ENCODE results near the gene ZFPL1. TPM values are rescaled to one million over a fixed set of nuclear protein-coding genes. Genes with fewer than 3 reads are reported as not detected.

The ZFPL1 gene
- total RNA-seq, 1 donor: 17.6 TPM

DNA sequence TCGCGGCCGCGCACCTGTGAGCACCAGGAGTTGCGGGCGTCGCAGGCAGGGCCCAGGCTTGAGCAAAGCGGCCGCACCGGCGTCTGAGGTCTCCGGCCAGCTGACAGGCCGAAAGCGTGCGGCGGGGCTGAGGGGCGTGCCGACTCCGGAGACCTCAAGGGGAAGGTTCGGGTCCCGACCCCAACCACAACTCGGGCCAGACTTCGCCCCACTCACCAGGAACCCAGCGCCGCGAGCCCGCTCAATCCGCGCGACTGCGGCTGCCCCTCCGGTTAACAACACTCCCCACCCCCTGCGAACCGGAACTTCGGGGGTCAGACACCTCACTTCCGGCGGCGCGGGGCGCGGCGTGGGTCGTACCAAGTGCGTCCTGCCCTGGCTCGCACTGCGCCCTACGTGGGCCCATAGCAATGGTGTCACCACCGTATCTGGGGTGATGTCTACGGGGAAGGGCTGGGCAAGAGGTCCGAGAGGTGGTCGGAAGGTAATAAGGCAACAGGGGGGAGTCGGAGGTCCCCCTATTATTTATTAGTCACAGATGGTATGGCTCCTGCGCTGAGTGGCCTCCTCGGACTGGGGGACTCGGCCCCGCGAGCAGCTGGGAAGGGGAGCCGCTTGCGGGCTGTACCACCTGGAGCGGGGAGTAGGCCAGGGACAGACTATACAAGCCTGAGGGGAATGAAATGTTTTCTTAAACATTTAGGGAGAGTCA is 50.4 kb downstream of the ZFPL1 start, which contains the start of gene SYVN1:
Gene SYVN1 (minus strand): TSS at position 280 of the 712 bp plus-strand sequence. CDS start 918 bp downstream, outside the sequence.
- Histone ChIP-seq H3K4me3 (ENCODE audit: low read length) (peak within 1 kb of the TSS; percentile 71), H3K27me3 (ENCODE audit: insufficient read depth, low read length) (no peaks in the 10 kb centered on the region), H3K9me3 (ENCODE audit: low read depth, low read length) (no peaks in the 10 kb centered on the region), H3K4me1 (ENCODE audit: insufficient read depth, low read length) (peaks cover 48% of the 10 kb centered on the region)

DNA sequence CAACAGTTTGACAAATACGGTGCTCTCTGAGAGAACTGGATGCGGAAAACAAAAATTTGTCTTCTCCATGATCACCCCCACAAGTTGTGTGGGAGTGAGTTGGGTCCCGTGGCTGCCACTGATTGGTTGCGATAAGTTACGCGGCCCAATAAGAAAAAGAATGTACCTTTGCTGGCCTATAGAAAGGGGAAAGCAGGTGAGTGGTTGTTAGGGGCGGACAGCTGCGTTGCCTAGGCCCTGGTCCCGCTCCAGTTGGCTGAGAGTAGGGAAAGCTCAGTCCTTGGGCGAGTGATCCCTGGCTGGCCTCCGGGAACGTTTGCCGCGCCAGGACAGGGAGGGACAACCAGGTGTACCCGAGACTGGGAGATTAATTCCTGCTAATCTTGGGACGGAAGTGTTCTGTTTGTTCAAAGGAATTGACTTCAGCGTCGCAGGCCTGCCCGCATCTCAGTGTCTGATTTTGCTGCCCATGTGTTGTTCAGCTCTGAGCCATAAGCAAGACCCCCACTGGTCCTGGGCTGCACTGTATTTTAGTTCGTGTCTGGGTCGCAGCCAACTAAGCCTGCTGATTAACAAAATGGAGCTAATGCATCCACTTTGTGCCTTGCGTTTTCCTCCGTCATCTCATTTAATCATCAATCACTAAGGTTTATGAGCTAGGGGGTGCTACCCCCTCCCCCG is 51.1 kb downstream of the ZFPL1 start:
- Histone ChIP-seq H3K4me1 (ENCODE audit: insufficient read depth, low read length) (peaks cover 48% of the 10 kb centered on the region), H3K27me3 (ENCODE audit: insufficient read depth, low read length) (no peaks in the 10 kb centered on the region), H3K4me3 (ENCODE audit: low read length) (peak overlapping the region; percentile 71), H3K9me3 (ENCODE audit: low read depth, low read length) (no peaks in the 10 kb centered on the region)

DNA sequence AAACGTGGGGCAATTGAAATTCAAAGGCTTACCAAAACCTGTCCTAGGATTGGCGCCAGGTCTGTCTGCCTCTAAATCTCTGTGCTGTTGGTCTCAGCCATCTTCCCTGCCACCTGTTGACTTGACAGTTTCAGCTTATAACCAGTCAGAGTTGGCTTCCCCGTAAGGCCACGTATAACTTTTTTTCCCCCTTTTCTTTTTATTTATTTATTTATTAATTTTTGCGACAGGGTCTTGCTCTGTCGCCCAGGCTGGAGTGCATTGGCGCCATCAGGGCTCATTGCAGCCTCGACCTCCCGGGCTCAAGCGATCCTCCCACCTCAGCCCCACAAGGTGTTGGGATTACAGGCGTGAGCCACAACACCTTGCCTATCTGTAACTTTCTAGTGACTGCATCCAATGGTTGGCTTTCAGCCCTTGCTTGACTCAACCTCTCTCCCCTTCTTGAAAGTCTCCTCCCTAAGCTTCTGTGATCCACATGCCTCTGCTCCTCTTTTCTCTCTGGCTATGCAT is 51.7 kb downstream of the ZFPL1 start:
- H3K4me1 ChIP-seq (ENCODE audit: insufficient read depth, low read length): peaks cover 47% of the 10 kb centered on the region
- H3K4me3 ChIP-seq (ENCODE audit: low read length): peak overlapping the region; percentile 71
- no peaks in the 10 kb centered on the region for H3K9me3 ChIP-seq (ENCODE audit: low read depth, low read length)
- no peaks in the 10 kb centered on the region for H3K27me3 ChIP-seq (ENCODE audit: insufficient read depth, low read length)

DNA sequence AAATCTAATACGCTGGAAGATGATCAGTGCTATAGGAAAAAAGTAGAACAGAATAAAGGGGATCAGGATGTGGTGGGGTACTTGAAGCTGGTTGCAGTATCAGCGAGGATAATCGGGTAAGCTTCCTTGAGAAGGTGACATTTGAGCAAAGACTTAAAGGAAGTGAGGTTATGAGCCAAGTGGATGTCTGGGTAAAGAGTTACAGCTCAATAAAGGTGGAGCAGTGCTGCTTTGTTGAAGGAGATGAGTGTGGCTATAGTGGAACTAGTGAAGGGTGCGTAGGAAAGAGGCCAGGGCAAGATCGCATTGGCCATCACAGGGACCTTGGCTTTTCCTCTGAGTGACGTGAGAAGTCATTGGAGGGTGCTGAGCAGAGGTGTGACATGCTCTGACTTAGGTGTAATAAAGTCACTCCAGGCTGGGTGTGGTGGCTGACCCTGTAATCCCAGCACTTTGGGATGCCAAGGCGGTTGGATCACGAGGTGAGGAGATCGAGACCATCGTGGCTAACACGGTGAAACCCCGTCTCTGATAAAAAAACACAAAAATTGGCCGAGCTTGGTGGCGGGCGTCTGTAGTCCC is 52.6 kb downstream of the ZFPL1 start:
- peaks cover 39% of the 10 kb centered on the region for H3K4me1 ChIP-seq (ENCODE audit: insufficient read depth, low read length)
- no peak overlapping the region for H3K4me3 ChIP-seq (ENCODE audit: low read length)
- no peaks in the 10 kb centered on the region for H3K9me3 ChIP-seq (ENCODE audit: low read depth, low read length)
- H3K27me3 ChIP-seq (ENCODE audit: insufficient read depth, low read length): no peaks in the 10 kb centered on the region

Other genes with a start within 250 kb of the ZFPL1 start
- 1.7 TPM for gene CDC42BPG, start 239.6 kb upstream of the ZFPL1 start, total RNA-seq
- gene EHD1, start 205.6 kb upstream of the ZFPL1 start, total RNA-seq: 183 TPM
- gene ATG2A, start 167.0 kb upstream of the ZFPL1 start, total RNA-seq: 80.2 TPM
- gene PPP2R5B, start 159.5 kb upstream of the ZFPL1 start, total RNA-seq: 5.8 TPM
- gene GPHA2, start 148.3 kb upstream of the ZFPL1 start, total RNA-seq: not detected
- gene MAJIN, start 112.1 kb upstream of the ZFPL1 start, total RNA-seq: not detected
- gene BATF2, start 87.3 kb upstream of the ZFPL1 start, total RNA-seq: not detected
- 14.2 TPM for gene ARL2, start 70.1 kb upstream of the ZFPL1 start, total RNA-seq
- 12.9 TPM for gene SNX15, start 56.8 kb upstream of the ZFPL1 start, total RNA-seq
- gene SAC3D1, start 43.0 kb upstream of the ZFPL1 start, total RNA-seq: 0.52 TPM
- 6.6 TPM for gene NAALADL1, start 25.7 kb upstream of the ZFPL1 start, total RNA-seq
- not detected for gene CDCA5, start 182 bp upstream of the ZFPL1 start, total RNA-seq
- gene VPS51, start 12.0 kb downstream of the ZFPL1 start, total RNA-seq: 397 TPM
- 9.1 TPM for gene TM7SF2, start 27.6 kb downstream of the ZFPL1 start, total RNA-seq
- gene ZNHIT2, start 33.5 kb downstream of the ZFPL1 start, total RNA-seq: 5.7 TPM
- 338 TPM for gene FAU, start 37.9 kb downstream of the ZFPL1 start, total RNA-seq
- 40.7 TPM for gene MRPL49, start 38.1 kb downstream of the ZFPL1 start, total RNA-seq
- 23.6 TPM for gene SYVN1, start 50.3 kb downstream of the ZFPL1 start, total RNA-seq
- not detected for gene SPDYC, start 86.0 kb downstream of the ZFPL1 start, total RNA-seq
- gene CAPN1, start 97.7 kb downstream of the ZFPL1 start, total RNA-seq: 76.2 TPM
- gene POLA2, start 177.7 kb downstream of the ZFPL1 start, total RNA-seq: 12.2 TPM
- gene CDC42EP2, start 230.6 kb downstream of the ZFPL1 start, total RNA-seq: not detected
- 39.6 TPM for gene DPF2, start 249.6 kb downstream of the ZFPL1 start, total RNA-seq

Measured in mononuclear cell (primary cell).